Vagina (tissue), 2 donors: ENCODE results near the gene SLC13A1.

Experiments used
- POLR2A ChIP-seq, 2 donors: fragments of 450-650 bp; IDR thresholded peaks; one replicate each; pipeline ENCODE4 v1.6.1; 2017; ENCODE audit warnings: antibody characterized with exemption in 2 of 2, mild to moderate bottlenecking in 2 of 2, moderate library complexity in 2 of 2
- POLR2AphosphoS5 ChIP-seq, 2 donors: sonication (generic); formaldehyde crosslinking; IDR thresholded peaks; one replicate each; pipeline ENCODE4 v1.9.0; 2017; ENCODE audit warnings: antibody characterized with exemption in 2 of 2, mild to moderate bottlenecking in 2 of 2, low read depth in 1 of 2; ENCODE audit not compliant: insufficient read depth in 1 of 2
- TF ChIP-seq, protein P1 (sequence below), 3 experiments: fragments of 450-650 bp in 2 of 3; fragments of 200-600 bp in 1 of 3; sonication (generic) in 1 of 3; IDR thresholded peaks; one replicate each; pipeline ENCODE4 v1.5.1; 2017 to 2019; ENCODE audit warnings: antibody characterized with exemption in 3 of 3, mild to moderate bottlenecking in 2 of 3, moderate library complexity in 2 of 3

DNA sequence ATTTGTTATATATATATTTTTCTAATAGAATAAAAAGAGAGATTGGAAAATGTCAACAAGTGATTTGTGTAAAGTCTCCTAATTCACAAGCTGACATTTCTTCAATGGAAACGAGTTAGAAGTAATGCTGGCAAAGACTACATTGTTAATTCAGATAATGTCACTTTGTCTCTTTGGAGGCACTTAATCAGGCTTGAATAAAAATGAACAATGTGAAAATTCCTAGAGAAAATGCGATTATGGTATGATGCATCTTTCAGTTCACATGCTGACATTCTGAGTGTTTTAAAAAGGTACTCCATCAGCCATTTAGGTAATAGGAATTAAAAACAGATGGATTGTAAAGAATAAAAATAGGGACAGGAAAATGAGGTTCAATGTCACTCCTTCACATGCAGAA lies 100.1 kb downstream of the SLC13A1 start:
- TF ChIP-seq, protein P1, sequence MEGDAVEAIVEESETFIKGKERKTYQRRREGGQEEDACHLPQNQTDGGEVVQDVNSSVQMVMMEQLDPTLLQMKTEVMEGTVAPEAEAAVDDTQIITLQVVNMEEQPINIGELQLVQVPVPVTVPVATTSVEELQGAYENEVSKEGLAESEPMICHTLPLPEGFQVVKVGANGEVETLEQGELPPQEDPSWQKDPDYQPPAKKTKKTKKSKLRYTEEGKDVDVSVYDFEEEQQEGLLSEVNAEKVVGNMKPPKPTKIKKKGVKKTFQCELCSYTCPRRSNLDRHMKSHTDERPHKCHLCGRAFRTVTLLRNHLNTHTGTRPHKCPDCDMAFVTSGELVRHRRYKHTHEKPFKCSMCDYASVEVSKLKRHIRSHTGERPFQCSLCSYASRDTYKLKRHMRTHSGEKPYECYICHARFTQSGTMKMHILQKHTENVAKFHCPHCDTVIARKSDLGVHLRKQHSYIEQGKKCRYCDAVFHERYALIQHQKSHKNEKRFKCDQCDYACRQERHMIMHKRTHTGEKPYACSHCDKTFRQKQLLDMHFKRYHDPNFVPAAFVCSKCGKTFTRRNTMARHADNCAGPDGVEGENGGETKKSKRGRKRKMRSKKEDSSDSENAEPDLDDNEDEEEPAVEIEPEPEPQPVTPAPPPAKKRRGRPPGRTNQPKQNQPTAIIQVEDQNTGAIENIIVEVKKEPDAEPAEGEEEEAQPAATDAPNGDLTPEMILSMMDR (IDR thresholded peaks at IDR 0.05) = no peak
- TF ChIP-seq POLR2AphosphoS5 (IDR thresholded peaks at IDR 0.05; ENCODE audit: insufficient read depth in 1 of 2, low read depth in 1 of 2) (no peak), POLR2A (IDR thresholded peaks at IDR 0.05) (no peak)
